ENCODE results near the gene FAM180A. TPM values are rescaled to one million over a fixed set of nuclear protein-coding genes. Genes with fewer than 3 reads are reported as not detected.

The FAM180A gene
- total RNA-seq, 3 donors from 2014 or later (not counting 1 experiment from before 2014, with no cell fraction given): not detected

DNA sequence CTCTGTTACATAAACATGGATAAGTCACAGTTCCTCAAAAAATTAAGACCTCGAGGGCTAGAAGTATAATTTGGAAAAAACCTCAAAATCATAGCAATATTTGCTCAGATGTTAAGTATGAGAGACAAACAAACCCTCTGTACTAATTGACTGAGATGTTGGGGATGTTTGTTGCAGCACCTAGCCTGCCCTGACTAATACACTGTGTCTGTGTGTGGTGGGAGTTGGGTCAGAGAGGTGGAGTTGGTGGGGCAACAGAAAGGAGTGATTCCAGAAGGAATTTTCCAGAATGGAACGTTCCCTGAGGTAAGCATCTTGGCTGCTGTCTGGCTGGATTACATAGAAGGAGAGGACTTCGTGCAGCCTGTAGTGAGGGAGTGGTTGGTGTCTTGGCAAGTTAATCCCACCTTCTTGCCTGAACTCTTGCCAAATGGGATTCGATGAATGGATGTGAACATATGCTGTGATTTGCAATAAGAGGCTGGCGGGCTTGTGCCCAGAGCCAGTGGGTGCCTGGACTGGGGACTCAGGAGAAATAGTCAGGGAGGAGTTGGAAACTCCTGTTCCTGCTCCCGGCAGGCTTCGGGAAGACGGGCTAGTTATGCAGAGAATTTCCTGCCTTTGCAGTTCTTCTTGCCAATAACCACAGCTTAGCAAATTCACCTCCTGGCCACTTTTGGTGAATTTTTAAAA lies 9.3 kb upstream of the FAM180A start:
- Histone ChIP-seq H3K9me3 (ENCODE audit: control insufficient read depth, insufficient read depth, low read length) (no peaks in the 10 kb centered on the region), H3K36me3 (ENCODE audit: control insufficient read depth, insufficient read depth, low read length) (no peaks in the 10 kb centered on the region), H3K27ac (ENCODE audit: low read length) (no peak overlapping the region), H3K4me1 (ENCODE audit: control insufficient read depth, insufficient read depth, low read length) (no peaks in the 10 kb centered on the region), H3K4me3 (ENCODE audit: low read length) (no peak overlapping the region), H3K27me3 (ENCODE audit: control insufficient read depth, insufficient read depth, low read length) (no peaks in the 10 kb centered on the region)
- no peak overlapping the region for H3K27ac Mint-ChIP-seq
- TF ChIP-seq, protein P1, sequence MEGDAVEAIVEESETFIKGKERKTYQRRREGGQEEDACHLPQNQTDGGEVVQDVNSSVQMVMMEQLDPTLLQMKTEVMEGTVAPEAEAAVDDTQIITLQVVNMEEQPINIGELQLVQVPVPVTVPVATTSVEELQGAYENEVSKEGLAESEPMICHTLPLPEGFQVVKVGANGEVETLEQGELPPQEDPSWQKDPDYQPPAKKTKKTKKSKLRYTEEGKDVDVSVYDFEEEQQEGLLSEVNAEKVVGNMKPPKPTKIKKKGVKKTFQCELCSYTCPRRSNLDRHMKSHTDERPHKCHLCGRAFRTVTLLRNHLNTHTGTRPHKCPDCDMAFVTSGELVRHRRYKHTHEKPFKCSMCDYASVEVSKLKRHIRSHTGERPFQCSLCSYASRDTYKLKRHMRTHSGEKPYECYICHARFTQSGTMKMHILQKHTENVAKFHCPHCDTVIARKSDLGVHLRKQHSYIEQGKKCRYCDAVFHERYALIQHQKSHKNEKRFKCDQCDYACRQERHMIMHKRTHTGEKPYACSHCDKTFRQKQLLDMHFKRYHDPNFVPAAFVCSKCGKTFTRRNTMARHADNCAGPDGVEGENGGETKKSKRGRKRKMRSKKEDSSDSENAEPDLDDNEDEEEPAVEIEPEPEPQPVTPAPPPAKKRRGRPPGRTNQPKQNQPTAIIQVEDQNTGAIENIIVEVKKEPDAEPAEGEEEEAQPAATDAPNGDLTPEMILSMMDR (IDR thresholded peaks at IDR 0.05): no peak
- no peak for ATAC-seq
- peaks cover 24 to 40% of the 10 kb centered on the region in 2 donors for H3K27me3 Mint-ChIP-seq (ENCODE audit: low read depth in 2 of 2)
- no peak for DNase-seq
- H3K4me1 Mint-ChIP-seq: no peaks in the 10 kb centered on the region
- intact Hi-C loops (cut with micrococcal nuclease): no loop called here
- H3K36me3 Mint-ChIP-seq: no peaks in the 10 kb centered on the region
- WGBS (ENCODE audit: insufficient coverage): 80% methylated on average over 7 of the region's 8 CpGs
- H3K4me3 Mint-ChIP-seq: no peak overlapping the region
- H3K9me3 Mint-ChIP-seq: no peaks in the 10 kb centered on the region

DNA sequence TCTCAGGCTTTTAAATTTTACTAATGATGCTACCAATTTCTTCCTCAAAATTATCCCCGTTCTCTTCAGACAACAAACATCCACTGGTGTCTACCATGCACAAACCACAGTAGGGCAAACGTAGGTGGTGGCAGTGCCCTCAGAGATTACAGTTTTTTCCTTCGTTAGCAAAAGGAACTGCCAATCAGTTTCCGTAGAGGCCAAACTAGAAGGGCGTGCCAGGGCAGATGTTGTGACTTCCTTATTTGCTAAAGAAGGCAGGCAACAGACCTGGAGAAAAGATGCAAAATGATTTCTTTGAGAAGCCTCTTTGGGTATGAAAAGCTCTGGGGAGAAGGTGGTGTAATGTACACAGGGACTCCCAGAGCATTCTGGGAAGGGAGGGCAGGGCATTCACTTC lies 7.6 kb upstream of the FAM180A start:
- no peaks in the 10 kb centered on the region for H3K4me1 Mint-ChIP-seq
- Histone ChIP-seq H3K9me3 (ENCODE audit: control insufficient read depth, insufficient read depth, low read length) (no peaks in the 10 kb centered on the region), H3K36me3 (ENCODE audit: control insufficient read depth, insufficient read depth, low read length) (no peaks in the 10 kb centered on the region), H3K27ac (ENCODE audit: low read length) (no peak overlapping the region), H3K27me3 (ENCODE audit: control insufficient read depth, insufficient read depth, low read length) (no peaks in the 10 kb centered on the region), H3K4me3 (ENCODE audit: low read length) (no peak overlapping the region), H3K4me1 (ENCODE audit: control insufficient read depth, insufficient read depth, low read length) (no peaks in the 10 kb centered on the region)
- 12% methylated on average over 5 of the region's 5 CpGs for WGBS (ENCODE audit: insufficient coverage)
- intact Hi-C loops (cut with micrococcal nuclease): no loop called here
- H3K9me3 Mint-ChIP-seq: no peaks in the 10 kb centered on the region
- no peak overlapping the region for H3K27ac Mint-ChIP-seq
- TF ChIP-seq, protein P1 (IDR thresholded peaks at IDR 0.05): no peak
- ATAC-seq: no peak
- no peak overlapping the region for H3K4me3 Mint-ChIP-seq
- peaks cover 24 to 34% of the 10 kb centered on the region in 2 donors for H3K27me3 Mint-ChIP-seq (ENCODE audit: low read depth in 2 of 2)
- H3K36me3 Mint-ChIP-seq: no peaks in the 10 kb centered on the region
- no peak for DNase-seq

DNA sequence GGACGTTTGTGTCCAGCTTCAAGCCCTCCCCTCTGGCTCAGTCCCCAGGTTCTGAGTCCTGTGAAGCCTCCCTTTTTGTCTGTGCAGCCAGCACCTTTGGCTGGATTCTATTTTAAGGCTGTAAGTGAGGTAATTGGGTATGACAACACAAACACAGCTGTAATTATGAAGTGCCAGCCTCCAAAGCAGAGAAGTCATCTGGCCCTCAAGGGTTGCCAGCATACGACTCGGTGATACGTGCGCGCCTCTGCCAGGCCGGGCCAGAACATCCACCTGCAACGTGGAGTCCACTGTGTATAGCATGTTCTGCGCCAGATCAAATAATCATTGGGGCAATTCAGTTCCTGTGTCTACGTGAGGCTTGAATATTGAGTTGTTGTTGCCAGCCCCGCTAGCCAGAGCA lies 6.7 kb upstream of the FAM180A start:
- Mint-ChIP-seq H3K9me3 (no peaks in the 10 kb centered on the region), H3K4me3 (no peak overlapping the region), H3K4me1 (no peaks in the 10 kb centered on the region), H3K27ac (no peak overlapping the region), H3K36me3 (no peaks in the 10 kb centered on the region), H3K27me3 (ENCODE audit: low read depth in 2 of 2) (peaks cover 24 to 33% of the 10 kb centered on the region in 2 donors)
- ATAC-seq (no peak), DNase-seq (no peak)
- no peaks in the 10 kb centered on the region for H3K27me3 ChIP-seq (ENCODE audit: control insufficient read depth, insufficient read depth, low read length)
- WGBS (ENCODE audit: insufficient coverage): 95% methylated on average over 11 of the region's 11 CpGs
- H3K4me1 ChIP-seq (ENCODE audit: control insufficient read depth, insufficient read depth, low read length): no peaks in the 10 kb centered on the region
- intact Hi-C loops (cut with micrococcal nuclease): no loop called here
- no peaks in the 10 kb centered on the region for H3K36me3 ChIP-seq (ENCODE audit: control insufficient read depth, insufficient read depth, low read length)
- H3K4me3 ChIP-seq (ENCODE audit: low read length): no peak overlapping the region
- H3K9me3 ChIP-seq (ENCODE audit: control insufficient read depth, insufficient read depth, low read length): no peaks in the 10 kb centered on the region
- TF ChIP-seq, protein P1 (IDR thresholded peaks at IDR 0.05): no peak
- H3K27ac ChIP-seq (ENCODE audit: low read length): no peak overlapping the region
